CD4-positive, alpha-beta T cell treated with Interleukin-1 beta for 1 hour (primary cell): ENCODE measurements around the gene TIMP4.

Experiments
- DNase-seq, 2 donors: peaks; one replicate each; pipeline ENCODE4 v3.0.0-alpha.2; 2020 to 2022

TIMP4 gene

DNA sequence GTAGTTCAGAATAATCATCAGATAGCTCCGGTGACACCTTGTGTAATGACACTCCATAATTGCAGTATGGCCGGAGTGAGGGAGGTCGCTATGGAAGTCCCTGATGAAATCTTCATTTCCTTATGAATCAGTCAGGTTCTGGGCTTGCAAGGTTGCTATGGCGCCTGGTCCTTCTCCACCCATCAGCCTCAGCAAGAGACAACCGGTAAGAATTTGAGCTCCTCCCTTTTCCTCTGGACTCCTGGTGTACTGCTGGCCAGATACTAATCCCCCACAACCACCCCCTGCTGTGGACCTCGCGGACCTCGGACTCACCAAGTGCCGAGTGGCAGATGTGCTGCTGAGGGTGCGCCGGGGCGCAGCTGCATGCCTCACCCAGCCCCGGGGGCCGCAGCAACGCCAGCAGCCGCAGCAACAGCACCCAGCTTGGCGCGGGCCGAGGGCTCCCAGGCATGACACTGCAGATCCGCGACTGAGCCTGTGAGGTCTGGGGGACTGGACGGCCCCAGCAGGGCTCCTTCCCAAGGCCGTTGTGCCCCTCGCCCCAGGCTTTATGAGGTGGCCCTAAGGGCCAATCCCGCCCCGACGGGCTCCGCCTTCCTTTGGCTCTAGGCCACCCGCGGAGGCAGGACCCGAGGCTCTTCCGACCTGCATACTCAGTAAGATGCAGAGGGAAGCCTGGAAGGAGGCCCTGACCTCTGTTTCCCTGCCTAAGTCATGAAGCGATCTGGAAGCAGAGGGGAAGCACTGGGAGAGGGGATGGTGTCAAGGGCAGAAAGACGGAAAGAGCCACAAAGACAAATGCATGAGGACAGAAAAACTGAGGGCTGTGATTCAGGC is at the start of gene TIMP4:
Gene TIMP4, minus strand, starts transcription at position 526 of the 840 bp plus-strand sequence. Its CDS starts 72 bp downstream, at position 454.
- peak in 1 of 2 donors; percentile 21 for DNase-seq

DNA sequence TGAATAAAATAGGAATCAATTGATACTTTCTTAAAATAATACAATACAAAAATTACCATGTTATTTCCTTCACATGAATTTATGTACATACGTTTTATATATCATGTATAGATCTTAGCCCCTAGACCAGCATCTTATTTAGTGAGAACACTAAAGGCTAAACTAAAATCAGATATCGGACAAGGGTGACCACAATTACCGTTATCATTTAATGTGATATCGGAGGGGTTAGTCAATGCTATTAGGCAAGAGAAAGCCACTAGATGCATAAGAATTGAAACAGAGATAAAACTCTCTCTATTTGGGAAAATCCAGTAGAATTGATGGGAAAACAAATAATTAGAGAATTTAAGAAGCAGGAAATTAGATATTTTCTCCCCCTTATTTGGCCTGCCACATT is 46.5 kb upstream of the TIMP4 start:
- DNase-seq, result no peak

DNA sequence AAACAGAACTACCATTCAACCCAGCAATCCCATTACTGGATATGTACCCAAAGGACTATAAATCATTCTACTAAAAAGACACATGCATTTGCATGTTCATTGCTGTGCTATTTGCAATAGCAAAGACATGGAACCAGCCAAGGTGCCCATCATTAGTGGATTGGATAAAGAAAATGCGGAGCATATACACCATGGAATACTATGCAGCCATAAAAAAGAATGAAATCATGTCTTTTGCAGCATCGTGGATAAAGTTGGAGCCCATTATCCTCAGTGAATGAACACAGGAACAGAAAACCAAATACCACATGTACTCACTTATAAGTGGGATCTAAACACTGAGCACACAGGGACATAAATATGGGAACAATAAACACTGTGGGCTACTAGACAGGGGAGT is 43.1 kb upstream of the TIMP4 start:
- no peak for DNase-seq

DNA sequence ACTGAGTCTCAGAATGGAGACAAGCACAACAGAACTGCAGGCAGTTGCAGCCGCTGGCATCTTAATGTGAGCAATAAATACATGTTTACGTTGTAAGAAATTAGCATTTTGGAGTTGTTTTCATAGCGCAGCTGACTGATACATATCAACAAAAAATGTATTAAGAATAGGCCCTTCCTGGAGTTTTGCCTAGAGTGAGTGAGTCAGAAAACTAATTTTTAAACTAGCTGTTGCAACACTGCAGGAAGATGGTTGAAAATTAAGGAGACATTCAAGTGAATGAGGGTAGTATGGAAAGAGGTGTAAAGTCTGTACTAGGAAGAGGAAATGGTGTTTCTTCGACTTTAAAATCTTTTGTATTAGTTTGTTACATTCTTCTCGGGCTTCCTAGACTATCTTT is 39.6 kb upstream of the TIMP4 start:
- no peak for DNase-seq

DNA sequence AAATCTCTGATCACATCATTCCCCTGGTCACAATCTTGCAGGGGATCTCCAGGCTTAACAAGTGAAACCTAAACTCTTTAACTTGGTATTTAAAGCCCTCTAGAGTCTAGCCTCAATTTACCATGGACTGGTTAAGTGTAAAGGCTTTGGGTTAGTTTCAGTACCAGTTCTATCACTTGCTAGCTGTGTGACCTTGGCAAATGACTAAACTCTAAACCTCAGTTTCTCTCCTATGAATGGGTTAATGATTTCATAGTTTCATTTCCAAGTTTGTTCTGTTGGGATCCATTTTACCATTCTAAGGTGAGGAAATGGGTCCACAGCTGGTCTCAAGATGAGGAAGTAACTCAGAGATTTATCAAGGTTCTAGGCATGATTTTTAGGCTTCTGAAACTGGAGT is 38.8 kb upstream of the TIMP4 start:
- no peak for DNase-seq

DNA sequence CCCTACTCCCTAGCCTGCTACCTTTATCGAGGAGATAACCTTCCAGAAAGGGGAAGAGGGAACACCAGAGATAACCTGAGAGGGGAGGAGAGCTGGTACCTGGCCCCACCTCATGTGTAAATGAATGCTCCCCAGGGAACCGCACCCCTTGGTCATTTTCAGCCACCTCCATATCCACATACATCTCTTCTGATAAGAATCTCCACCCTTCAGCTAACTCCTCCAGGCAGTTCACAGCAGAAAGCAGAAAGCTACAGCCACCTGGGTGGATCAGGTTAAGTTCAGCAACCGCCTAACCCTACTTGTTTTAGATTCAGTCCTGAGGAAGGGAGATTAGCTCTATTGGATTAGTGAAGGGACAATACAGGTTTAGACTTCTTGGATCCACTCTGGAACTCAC is 38.0 kb upstream of the TIMP4 start:
- DNase-seq, result no peak

DNA sequence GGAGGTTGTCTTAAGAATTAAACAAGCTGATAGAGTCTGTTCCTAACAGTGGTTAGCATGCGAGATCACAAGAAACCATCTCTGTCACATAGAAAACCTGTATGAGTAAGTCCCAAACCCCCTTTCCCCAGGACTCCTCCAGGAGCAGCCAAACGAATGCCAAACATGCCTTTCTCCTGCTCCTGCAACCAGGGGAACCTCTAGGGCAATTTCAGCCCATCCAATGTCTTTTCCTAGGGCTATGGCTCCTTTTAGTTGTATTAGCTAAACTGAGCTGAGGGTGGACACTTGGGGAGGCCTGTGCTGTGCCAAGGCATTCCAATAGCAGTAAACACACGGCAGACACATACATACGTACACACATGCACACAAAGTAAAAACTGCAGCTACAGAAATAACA is 36.5 kb upstream of the TIMP4 start:
- DNase-seq, result no peak

DNA sequence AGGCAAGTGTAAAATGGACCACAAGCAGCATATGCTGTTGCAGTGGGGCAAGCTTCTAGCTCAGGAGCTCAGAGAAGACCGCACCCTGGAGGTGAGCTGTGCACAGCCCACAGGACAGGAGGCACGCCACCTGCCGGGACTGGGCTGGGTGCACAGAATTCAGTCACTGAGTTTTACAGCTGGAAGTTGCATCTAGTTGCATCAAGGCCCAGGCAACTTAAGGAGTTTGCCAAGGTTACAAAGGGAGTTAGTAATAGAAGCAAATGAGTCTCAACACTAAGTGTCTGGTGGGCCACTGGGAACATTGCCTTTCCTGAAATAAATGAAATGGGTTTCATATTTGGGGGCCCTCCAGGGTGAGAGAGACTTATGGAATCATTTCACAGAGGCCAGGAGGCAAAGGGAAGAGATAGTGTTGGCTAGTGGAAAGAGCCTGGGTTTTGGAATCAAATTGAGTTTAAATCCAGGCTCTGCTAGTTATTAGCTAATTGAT is 36.0 kb upstream of the TIMP4 start:
- no peak for DNase-seq

DNA sequence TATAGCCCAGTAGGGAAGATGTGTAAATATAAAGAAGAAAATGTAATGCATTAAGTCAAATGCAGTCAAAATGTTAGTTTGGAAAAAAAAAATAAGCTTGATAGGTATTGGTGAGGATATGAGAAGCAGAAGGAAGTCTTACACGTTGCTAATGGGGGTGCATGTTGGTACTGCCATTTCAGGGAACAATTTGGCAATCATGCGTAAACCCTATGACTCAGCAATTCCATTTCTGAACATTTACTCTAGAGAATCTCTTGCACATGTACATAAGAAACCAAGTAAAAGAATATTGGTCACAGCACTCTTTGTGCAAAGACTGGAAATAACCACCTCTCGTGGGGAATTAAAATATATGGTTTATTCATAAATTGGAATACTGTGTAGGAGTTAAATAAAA is 35.5 kb upstream of the TIMP4 start:
- peak in 1 of 2 donors; percentile 32 for DNase-seq

DNA sequence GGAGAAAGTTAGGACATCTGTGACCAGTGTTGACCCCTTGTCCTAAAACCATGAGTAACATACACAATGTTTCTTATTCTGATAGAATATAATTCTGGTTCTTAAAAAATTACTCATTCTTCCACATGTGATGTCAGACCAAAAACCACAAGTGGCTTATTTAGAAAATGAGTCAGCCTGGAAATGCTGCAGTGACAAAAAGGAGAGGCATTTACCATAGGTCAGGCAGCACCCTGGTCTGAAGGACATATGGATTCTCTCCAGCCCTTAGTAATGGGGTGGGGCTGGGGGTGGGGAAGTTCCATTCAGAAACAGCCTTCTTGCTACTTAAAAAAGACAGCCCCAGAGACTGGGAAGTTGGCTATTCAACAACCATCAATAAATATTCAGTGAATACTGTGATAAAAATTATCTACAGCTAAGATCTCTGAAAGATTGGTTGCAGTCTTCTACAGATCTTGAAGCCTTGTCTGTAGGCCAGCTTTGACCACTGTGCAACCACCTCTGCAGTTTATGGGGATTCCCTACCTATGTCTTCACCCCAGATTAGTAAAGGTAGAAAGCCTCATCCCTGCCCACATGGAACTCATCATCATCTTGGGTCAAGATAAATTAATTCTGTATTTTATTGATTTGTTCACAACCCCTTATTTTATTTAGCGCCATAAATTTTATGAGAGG is 34.9 kb upstream of the TIMP4 start:
- DNase-seq, result peak; percentile 7 to 75

DNA sequence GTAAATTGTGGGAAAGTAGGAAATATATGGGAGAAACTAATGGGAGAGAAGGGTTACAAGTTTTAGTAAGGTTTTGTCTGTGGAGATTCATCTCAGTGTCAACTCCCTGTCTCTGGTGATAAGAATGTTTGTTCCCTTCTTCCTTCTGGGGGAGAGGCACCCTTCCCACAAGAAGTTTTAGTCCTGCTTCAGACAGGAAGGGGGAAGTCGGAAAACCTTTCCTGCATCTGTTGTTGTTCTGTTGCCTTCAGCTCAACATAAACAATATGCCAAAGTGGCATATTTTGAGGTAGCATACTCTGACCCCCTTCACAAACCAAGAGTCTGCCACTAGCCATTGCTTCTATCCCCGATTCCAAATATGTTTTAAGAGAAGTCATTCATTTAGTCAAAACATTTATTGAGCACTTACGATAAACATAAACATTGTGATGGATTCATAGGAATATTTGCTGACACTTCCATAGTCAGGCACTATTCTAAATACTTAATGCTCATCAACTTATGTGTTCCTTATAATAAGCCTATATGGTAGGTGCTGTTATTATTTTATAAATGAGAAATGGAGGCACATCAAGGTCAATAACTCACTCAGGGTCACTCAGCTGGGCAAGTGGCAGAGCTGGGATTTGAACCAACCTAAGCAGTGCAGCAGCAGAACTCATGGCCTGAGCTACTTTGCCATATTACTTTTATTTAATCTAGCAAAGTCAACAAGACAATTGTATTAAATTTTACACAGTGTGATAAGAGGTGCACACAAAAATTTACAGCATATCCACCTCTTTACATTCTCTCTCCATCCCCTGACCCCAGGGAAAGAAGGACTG is 34.2 kb upstream of the TIMP4 start:
- no peak for DNase-seq

DNA sequence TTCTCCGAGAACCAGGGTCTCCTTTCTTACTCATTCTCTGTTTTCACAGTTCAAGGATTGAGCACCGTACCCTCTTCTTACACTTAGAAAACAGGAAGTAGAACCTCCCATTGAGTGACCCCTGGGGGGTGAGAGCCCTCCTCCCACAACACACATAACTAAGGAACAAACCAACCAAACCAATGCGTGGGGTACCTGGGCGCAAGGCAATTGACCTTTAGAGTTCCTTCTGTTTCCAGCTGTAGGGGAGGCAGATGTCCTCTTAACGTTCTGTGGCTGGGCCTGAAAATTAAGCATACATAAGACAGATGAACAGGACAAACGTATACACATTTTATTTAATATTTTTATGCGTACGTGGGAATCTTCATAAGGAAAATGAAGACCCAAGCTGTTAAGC is 33.5 kb upstream of the TIMP4 start:
- DNase-seq, result no peak

DNA sequence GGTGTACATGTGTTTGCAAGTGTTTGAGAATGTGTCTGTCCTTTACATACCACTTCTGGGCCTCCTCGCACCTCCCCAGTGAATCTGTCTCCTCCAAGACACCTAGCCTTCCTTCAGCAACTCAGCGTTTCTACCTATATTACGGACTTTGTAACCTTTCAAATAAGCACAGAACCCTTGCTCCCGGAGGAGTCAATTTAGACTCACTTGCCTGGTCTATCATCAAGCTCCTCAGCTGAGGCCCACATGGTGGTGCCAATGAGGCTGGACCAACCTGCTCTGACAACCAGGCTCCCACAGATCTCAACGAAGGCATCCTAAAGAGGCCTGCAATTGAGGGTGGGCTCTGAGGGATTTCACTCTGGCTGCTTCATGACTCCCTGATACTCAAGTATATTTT is 32.8 kb upstream of the TIMP4 start:
- no peak for DNase-seq

DNA sequence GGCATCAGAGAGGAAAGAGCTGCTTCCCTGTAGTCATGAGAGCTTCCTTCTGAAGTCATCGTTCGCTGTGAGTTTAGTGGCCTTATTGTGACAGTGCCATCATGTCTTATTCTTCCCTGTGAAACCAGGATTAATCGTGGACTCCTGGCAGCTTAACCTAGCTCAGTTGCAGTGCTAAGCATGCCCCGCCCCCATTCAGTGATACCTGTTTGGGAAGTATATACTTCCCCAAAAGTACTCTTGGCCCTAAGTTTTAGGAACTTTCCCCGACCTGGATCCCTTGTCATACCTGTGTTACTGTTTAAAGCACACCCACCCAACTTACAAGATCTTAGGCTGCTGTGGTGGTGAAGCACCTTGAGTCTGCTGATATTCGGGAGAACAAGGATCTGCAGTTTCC is 32.1 kb upstream of the TIMP4 start:
- no peak for DNase-seq

DNA sequence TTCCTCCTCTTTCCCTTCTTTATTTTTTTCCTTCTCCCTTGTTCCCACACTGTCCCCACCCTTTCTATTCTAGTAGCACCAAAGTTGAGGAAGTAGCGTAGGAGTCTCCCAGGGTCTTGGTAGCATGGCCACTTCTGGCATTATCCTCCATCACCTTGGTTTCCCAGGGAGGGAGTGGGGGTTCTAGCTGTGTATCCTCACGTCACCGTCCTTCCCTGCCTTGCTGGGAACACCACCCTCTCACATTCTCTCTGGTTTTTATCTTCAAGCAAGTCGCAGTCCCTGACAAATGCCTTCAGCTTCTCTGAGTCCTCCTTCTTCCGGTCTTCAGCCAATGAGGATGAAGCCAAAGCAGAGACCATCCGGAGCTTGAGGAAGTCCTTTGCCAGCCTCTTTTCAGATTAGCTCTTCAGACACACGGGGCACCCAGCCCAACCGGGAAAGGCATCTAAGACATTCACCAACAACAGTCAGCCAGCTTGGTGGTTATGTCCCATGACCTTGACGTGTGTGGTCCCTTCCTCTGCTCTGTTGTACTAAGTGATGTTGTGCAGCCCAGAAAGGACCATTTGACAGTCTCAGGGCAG is 31.6 kb upstream of the TIMP4 start:
- DNase-seq, result no peak

DNA sequence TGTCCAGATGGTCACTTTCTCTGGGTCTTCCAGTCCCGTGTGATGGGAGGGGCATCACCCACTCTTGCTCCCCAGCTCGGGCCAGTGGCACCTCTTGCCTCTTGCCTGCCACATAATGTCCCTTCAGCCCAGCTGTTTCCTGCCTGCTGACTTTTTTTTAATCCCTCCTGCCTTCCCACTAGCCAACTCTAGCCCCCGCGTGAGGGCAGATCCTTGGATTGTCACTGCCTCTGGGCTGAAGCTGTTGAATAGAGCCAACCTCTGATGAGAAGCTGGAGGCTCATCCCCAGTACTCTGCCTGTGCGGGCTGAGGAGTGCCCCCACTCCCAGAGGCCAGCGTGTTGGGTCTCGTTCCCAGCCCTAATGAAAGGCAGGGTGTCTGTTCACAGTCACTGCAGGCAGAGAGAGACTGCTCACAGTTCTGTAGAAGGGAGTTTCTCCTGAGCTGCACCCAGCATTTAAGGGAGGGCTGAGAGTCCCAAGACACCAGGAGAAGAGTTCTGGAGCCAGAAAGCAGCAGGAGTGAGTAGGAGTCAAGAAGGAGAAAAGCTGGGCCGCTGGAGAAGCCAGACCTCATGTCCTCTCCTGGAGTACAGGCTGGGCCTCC is 30.1 kb upstream of the TIMP4 start:
- no peak for DNase-seq

DNA sequence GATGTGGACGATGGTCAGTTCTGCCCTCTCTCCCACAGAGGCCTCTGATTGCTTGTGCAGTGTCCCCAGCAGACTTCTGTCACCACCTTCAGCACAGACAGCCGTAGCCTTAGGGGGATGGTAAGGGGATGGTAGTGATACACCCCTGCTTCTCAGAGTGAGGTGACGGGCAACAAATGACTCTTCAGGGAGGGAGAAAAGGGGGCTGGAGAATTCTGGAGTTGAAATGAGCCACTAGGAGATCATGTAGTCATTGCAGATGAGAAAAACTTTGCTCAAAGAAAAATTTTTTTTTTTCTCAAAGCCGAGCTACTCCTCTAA is 29.6 kb upstream of the TIMP4 start:
- DNase-seq, result no peak

DNA sequence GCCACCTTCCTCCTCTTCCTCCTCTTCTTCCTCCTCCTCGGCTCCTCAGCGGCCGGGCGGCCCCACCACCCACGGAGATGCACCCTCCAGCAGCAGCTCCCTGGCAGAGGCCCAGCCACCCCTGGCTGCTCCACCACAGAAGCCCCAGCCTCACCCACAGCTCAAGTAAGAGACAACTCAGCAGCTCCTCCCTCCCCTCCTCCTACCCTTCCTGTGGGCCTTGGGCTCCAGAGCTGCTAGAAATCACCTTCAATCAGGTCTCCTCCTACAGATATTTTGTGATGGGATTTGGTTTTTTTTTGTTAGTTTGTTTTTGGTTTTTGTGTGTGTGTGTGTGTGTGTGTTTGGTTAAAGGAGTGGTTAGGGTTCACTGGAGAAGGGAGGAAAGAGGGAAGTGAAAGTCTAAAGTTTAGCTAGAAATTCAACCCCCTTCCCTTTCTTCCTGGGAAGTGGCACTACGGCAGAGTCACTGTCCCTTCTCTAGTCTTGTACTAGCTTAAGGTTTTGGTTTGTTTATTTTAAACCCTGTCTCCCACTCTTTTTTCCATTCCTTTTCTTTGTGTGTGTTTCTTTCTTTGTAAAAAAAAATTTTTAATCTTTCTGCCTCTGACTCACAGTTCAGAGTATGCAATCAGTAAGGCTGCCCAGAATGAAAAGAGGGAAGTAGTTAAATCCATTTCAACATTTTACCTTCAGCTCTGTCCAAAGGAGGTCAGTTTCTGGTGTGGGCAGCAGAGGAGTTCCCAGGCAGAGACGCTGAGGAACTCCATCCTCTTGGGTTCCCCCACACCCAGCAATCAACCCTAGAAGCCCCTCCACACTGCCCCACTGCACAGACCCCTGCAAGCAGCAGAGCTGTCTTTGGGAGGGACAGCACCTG is 29.0 kb upstream of the TIMP4 start:
- DNase-seq, result peak in 1 of 2 donors; percentile 31

DNA sequence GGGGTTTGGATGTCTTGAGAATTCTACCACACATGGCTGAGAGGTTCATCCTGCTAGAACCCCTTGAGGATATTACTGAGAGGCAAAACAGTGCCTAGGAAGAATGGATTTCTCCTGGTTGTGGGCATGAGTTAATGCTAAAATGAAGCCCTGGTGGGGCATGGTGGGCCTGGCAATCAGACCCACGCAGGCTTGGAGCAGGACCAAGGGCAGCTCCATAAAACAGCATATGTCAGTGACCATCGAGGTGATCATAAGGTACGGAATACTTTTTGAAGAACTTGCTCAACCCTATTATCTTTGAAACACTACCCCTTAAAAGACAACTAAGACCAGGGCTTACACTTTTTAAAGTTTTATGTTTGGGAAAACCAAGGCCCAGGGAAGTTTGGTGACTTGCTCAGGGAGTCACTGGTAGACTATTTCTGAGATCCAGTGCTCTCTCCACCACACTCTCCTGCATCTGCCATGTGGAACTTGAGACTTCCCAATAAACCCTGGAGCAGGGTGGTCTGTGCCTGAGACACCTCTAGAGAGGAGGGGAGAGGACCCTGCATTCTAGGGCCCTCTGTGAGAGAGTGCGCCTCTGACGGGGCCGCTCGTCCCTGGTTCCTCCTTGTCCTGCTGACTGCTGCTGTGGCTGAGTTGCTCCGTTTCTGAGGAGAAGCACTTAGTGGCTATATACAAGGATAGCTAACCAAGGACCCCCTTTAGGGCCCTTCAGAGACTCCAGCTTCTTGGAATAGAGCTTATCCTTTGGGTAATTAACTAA is 28.0 kb upstream of the TIMP4 start:
- DNase-seq, result no peak

DNA sequence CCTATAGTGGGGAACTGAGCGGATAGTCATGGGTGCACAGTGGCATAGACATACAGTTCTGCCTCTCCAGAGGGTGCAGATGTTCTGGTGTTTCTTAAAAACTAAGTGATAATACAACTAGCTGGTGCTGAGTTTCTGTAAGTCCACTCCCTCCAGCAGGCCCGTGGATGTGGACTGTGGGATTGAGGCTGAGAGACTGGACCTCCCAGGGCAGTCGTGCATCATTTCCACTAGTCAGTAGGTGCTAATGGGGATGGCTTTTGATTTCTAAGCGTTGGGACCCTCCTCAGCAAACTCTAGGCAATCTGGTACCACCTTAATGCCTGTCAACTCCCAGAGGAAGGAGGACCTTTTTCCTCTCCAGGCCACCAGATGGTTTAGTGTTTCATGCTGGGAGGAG is 27.3 kb upstream of the TIMP4 start:
- DNase-seq, result no peak

DNA sequence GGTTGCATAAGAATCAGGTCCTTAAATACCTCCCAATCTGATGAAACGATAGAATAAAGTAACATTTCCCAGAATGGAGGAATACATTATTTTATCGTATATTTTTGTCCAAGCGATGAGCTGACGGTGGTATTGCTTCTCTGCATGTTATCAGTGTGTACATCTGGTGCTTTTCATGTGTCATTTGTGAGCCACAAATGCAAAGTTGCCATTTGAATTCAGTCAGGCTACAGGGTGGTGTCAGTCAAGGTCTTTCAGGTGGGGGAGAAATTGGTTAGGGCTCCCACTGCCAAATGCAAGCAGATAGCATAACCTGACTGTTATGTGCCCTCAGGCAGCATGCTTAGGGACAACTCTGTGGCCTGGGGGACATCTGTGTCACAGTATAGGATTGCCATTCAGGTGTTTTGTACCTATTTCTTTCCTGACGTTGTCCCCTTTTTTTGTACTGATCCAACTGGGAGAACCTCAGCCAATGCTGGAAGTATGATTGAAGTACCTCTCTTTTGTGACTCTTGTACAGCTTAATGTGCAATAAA is 26.5 kb upstream of the TIMP4 start:
- DNase-seq, result no peak
